ENCODE data around the gene MRPL38.

Gene MRPL38

DNA sequence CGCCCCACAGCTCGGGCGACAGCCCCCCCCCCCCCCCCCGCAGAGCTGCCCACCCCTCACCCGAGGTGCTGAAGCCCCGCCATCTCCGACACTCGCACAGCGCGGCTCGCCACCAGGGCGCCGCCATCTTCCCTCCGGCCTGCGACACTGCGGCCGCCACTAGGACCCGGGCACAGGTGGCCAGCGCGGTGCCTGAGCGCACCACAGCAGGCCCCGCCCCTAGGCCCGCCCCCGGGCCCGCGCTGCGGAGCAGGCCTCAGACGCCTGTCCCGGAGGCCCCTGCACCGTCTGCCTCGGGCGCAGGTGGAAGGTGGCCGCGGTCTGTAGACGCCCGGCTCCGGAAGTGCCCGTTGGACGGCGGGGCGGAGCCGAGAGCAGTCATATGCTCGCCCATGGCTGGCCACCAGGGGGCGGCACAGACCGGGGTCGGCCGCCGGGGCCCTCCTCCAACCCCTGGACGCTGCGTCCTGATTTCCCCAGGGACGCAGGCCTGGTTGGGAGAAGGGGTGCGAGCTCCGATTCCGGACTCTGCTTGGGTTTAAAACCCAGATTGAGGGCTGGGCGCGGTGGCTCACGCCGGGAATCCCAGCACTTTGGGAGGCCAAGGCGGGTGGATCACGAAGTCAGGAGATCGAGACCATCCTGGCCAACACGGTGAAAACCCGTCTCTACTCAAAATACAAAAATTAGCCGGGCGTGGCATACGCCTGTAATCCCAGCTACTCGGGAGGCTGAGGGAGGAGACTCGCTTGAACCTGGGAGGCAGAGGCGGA is at the start of gene MRPL38:
MRPL38 (minus strand) TSS at position 136 of the 773 bp plus-strand sequence; CDS start at position 127, 9 bp downstream.
- Histone ChIP-seq H3K27ac (peak within 1 kb of the TSS; percentile 88), H3K4me3 (peak within 1 kb of the TSS; percentile 88), H3K9ac (peak within 1 kb of the TSS; percentile 92), H3K4me1 (peaks cover 46% of the 10 kb centered on the region), H4K20me1 (no peaks in the 10 kb centered on the region; the same call in 1 of the 2 replicates), H3K4me2 (peak within 1 kb of the TSS; percentile 97), H3K36me3 (peaks cover 31% of the 10 kb centered on the region), H3K27me3 (no peaks in the 10 kb centered on the region), H3K9me3 (no peaks in the 10 kb centered on the region)
- no peak for TF ChIP-seq Cebpa-rat (IDR thresholded peaks at IDR 0.05)

DNA sequence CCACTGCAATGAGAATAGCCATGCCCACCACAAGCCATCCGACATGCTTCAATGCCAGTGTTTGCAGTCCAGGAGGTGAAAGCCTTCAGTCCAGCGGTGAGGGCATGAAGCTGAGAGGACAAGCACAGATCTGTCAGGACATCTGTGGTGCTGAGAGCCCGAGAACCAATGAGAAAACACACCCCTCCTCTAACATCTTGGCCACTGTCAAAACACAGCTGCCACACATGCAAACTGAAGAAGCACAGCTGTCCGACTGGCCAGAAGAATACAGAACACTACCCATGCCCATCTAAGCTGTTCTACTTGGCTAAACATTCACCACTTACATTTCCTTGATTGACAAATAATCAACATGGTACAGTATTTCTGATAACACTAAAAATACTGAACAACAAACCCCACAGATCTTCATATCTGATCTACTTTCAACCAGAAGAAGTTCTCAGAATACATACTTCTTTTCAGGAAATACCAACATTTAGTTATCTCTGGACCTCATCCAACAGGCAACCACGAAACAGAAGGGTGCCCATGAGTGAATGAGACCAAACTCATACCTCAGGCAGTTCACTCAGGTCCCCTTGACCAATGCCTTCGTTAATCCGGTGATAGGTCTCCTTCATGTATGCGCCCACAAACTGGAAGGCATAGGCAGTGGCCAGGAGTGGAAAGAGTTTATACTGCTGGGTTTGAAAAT is 46.3 kb upstream of the MRPL38 start:
- Histone ChIP-seq H3K4me1 (peaks cover 51% of the 10 kb centered on the region), H3K27ac (peak overlapping the region; percentile 45; the same call in 1 of the 2 replicates), H4K20me1 (no peaks in the 10 kb centered on the region), H3K36me3 (peaks cover 92% of the 10 kb centered on the region), H3K9me3 (no peaks in the 10 kb centered on the region), H3K4me3 (no peak overlapping the region), H3K27me3 (no peaks in the 10 kb centered on the region), H3K4me2 (peak overlapping the region; percentile 73), H3K9ac (no peak overlapping the region)
- no peak for TF ChIP-seq Cebpa-rat (IDR thresholded peaks at IDR 0.05)

DNA sequence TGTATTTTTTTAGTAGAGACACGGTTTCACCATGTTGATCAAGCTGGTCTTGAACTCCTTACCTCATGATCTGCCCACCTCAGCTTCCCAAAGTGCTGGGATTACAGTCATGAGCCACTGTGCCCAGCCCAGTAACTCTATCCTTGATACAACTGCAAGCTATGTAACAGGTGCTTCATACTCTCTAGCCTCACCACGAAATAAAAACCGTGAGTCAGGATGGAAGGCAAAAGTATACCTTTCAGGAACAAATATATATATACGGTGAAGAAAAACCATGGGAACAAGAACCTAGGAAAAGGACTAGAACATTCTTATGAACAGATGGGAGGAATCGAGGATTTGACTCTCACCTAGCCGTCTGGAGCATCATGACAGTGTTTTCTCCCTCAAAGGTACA is 45.7 kb upstream of the MRPL38 start:
- Histone ChIP-seq H3K9me3 (no peaks in the 10 kb centered on the region), H3K27me3 (no peaks in the 10 kb centered on the region), H3K9ac (no peak overlapping the region), H3K4me3 (no peak overlapping the region), H4K20me1 (no peaks in the 10 kb centered on the region), H3K36me3 (peaks cover 91% of the 10 kb centered on the region), H3K4me1 (peaks cover 51% of the 10 kb centered on the region), H3K27ac (peak overlapping the region; percentile 45; the same call in 1 of the 2 replicates), H3K4me2 (peak overlapping the region; percentile 73)
- no peak for TF ChIP-seq Cebpa-rat (IDR thresholded peaks at IDR 0.05)

- TF ChIP-seq Cebpa-rat (IDR thresholded peaks at IDR 0.05): no peak
- no peaks in the 10 kb centered on the region for H3K9me3 ChIP-seq
- H4K20me1 ChIP-seq: no peaks in the 10 kb centered on the region
- peaks cover 24% of the 10 kb centered on the region for H3K4me1 ChIP-seq
- H3K36me3 ChIP-seq: peaks cover 66% of the 10 kb centered on the region
- no peak overlapping the region for H3K4me2 ChIP-seq
- H3K27me3 ChIP-seq: no peaks in the 10 kb centered on the region
- H3K9ac ChIP-seq: no peak overlapping the region
- no peak overlapping the region for H3K4me3 ChIP-seq
- H3K27ac ChIP-seq: no peak overlapping the region
These were observed 40.5 kb upstream of the MRPL38 start for GRCh38 chr17:75945211-75945610.

DNA sequence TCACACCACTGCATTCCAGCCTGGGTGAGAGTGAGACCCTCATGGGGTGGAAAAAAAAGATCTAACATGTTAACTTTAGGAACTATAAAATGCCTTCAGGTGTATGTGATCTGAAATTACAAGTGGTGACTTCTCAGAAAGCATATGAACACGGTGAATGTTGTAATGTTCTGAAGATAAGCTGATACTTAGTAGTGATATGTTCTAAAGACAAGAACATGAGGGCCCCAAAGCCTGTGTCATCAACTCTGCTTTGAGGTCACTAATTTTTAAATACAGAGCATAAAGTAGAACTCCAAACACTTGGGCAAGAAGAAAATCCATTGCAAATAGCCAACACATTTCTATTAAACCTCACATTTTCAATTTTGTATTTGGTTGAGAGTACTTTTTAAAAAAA is 38.8 kb upstream of the MRPL38 start:
- Histone ChIP-seq H3K27me3 (no peaks in the 10 kb centered on the region), H3K36me3 (peaks cover 49% of the 10 kb centered on the region)
- no peak for TF ChIP-seq Cebpa-rat (IDR thresholded peaks at IDR 0.05)

GRCh38 chr17:75942473-75942872 is 37.8 kb upstream of the MRPL38 start:
- H3K9ac ChIP-seq: no peak overlapping the region
- H3K4me2 ChIP-seq: no peak overlapping the region
- no peak overlapping the region for H3K27ac ChIP-seq
- TF ChIP-seq Cebpa-rat (IDR thresholded peaks at IDR 0.05): no peak
- H3K27me3 ChIP-seq: no peaks in the 10 kb centered on the region
- H3K36me3 ChIP-seq: peaks cover 39% of the 10 kb centered on the region
- H3K9me3 ChIP-seq: no peaks in the 10 kb centered on the region
- no peak overlapping the region for H3K4me3 ChIP-seq
- H3K4me1 ChIP-seq: peaks cover 20% of the 10 kb centered on the region
- H4K20me1 ChIP-seq: no peaks in the 10 kb centered on the region

More for the DNA sequence above, 38.8 kb upstream of the MRPL38 start:
- Histone ChIP-seq H3K9ac (no peak overlapping the region), H4K20me1 (no peaks in the 10 kb centered on the region), H3K4me1 (peaks cover 20% of the 10 kb centered on the region), H3K27ac (no peak overlapping the region), H3K4me2 (no peak overlapping the region), H3K4me3 (no peak overlapping the region), H3K9me3 (no peaks in the 10 kb centered on the region)

DNA sequence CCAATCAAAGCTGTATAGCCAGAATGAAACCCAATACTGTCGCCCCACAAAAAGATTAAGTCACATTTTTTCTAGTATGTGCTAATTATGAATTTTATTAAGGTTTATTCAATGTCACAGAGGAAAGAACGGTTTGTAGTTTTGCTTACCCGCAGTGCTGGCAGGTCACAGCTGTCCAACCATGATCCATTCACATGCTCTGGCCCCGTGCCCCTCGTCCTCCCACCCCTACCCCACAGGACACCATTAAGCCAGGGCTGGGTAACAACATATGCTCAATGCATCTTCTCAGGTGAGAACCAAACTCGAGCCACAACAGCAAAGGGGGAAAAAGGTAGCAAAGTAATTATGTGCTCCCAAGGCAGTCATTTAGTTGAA is 36.7 kb upstream of the MRPL38 start:
- H3K9ac ChIP-seq: no peak overlapping the region
- peaks cover 20% of the 10 kb centered on the region for H3K4me1 ChIP-seq
- peak overlapping the region; percentile 85 for H3K4me3 ChIP-seq
- peak overlapping the region; percentile 95 for H3K4me2 ChIP-seq
- no peak for TF ChIP-seq Cebpa-rat (IDR thresholded peaks at IDR 0.05)
- H3K27me3 ChIP-seq: no peaks in the 10 kb centered on the region
- H3K36me3 ChIP-seq: peaks cover 28% of the 10 kb centered on the region
- H4K20me1 ChIP-seq: no peaks in the 10 kb centered on the region
- H3K27ac ChIP-seq: no peak overlapping the region
- H3K9me3 ChIP-seq: no peaks in the 10 kb centered on the region

- H3K36me3 ChIP-seq: peaks cover 23% of the 10 kb centered on the region
- no peak for TF ChIP-seq Cebpa-rat (IDR thresholded peaks at IDR 0.05)
- no peaks in the 10 kb centered on the region for H4K20me1 ChIP-seq
- H3K9ac ChIP-seq: peak within 1 kb of the TSS; percentile 88
- H3K27me3 ChIP-seq: no peaks in the 10 kb centered on the region
- H3K9me3 ChIP-seq: no peaks in the 10 kb centered on the region
- H3K27ac ChIP-seq: peak within 1 kb of the TSS; percentile 81
- peak within 1 kb of the TSS; percentile 85 for H3K4me3 ChIP-seq
- H3K4me1 ChIP-seq: peaks cover 20% of the 10 kb centered on the region
- peak within 1 kb of the TSS; percentile 95 for H3K4me2 ChIP-seq
These were observed 36.2 kb upstream of the MRPL38 start, which contains the start of gene FBF1 for GRCh38 chr17:75940727-75941441. Gene FBF1 (minus strand): TSS chr17:75941042. CDS start chr17:75938149, 2,893 bp downstream.

DNA sequence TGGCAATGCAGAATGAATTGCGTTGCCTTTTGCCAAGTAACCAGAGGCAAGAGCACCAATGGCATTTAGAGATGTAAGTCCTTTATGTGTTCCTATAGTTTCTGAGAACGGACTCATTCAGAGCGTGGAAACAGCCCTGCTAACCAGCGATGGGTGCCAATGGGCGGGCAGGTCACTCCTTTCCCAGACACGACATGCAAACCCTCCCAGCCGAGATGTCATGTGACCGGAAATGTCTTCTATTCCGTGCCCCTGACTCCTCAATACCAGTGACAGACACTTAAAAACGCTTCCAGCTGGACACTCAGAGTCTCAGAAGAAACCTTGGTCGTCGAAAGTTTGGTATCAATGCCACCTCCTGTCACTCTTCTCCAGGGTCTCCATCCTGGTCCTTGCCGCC is 33.0 kb upstream of the MRPL38 start:
- H3K4me3 ChIP-seq: no peak overlapping the region
- H3K27ac ChIP-seq: no peak overlapping the region
- H3K27me3 ChIP-seq: no peaks in the 10 kb centered on the region
- H3K36me3 ChIP-seq: 0 out of 2 replicates have a peak, but pooled peaks cover under 1% of the 10 kb centered on the region
- H3K9me3 ChIP-seq: no peaks in the 10 kb centered on the region
- peaks cover 20% of the 10 kb centered on the region for H3K4me1 ChIP-seq
- no peak overlapping the region for H3K9ac ChIP-seq
- H3K4me2 ChIP-seq: no peak overlapping the region
- TF ChIP-seq Cebpa-rat (IDR thresholded peaks at IDR 0.05): no peak
- H4K20me1 ChIP-seq: no peaks in the 10 kb centered on the region

Measured in BLaER1 (cell line).